Parathyroid adenoma (tissue), 2 donors: ENCODE results near the gene KIF26B.

Experiments
- H2AFZ ChIP-seq: fragments of 300-600 bp; sonication (generic); one replicate; pipeline ENCODE4 v1.7.0; 2017; ENCODE audit warnings: antibody characterized with exemption, mild to moderate bottlenecking
- H3K27ac ChIP-seq: fragments of 300-600 bp; sonication (generic); one replicate; pipeline ENCODE4 v1.7.0; 2017
- H3K27me3 ChIP-seq: fragments of 300-600 bp; sonication (generic); one replicate; pipeline ENCODE4 v1.7.0; 2017; ENCODE audit warnings: low read length; ENCODE audit not compliant: control insufficient read depth, insufficient read depth
- H3K36me3 ChIP-seq: fragments of 300-600 bp; sonication (generic); one replicate; pipeline ENCODE4 v1.7.0; 2017; ENCODE audit warnings: low read length; ENCODE audit not compliant: control insufficient read depth, insufficient read depth
- H3K4me1 ChIP-seq: fragments of 300-600 bp; sonication (generic); one replicate; pipeline ENCODE4 v1.7.0; 2017; ENCODE audit warnings: control low read depth
- H3K4me2 ChIP-seq: fragments of 300-600 bp; sonication (generic); one replicate; pipeline ENCODE4 v1.7.0; 2017; ENCODE audit warnings: low read length
- H3K4me3 ChIP-seq: fragments of 300-600 bp; sonication (generic); one replicate; pipeline ENCODE4 v1.7.0; 2017; ENCODE audit warnings: low read depth, low read length
- H3K79me2 ChIP-seq: fragments of 300-600 bp; sonication (generic); one replicate; pipeline ENCODE4 v1.7.0; 2017; ENCODE audit warnings: control low read depth
- H3K9ac ChIP-seq: fragments of 300-600 bp; sonication (generic); one replicate; pipeline ENCODE4 v1.7.0; 2017; ENCODE audit warnings: mild to moderate bottlenecking
- H3K9me3 ChIP-seq: fragments of 300-600 bp; sonication (generic); one replicate; pipeline ENCODE4 v1.7.0; 2017; ENCODE audit warnings: low read length; ENCODE audit not compliant: control insufficient read depth
- CTCF ChIP-seq: fragments of 300-600 bp; sonication (generic); IDR thresholded peaks from one replicate; pipeline ENCODE4 v1.7.0; 2017; ENCODE audit warnings: antibody characterized with exemption, mild to moderate bottlenecking
- donor health status: primary hyperparathyroidism.

KIF26B gene

GRCh38 chr1:245604979-245605378 lies 450.2 kb downstream of the KIF26B start:
- Histone ChIP-seq H3K9me3 (no peaks in the 10 kb centered on the region), H2AFZ (no peak overlapping the region), H3K4me2 (no peak overlapping the region), H3K27ac (no peak overlapping the region), H3K27me3 (no peaks in the 10 kb centered on the region), H3K4me1 (no peaks in the 10 kb centered on the region), H3K9ac (no peak overlapping the region), H3K36me3 (no peaks in the 10 kb centered on the region), H3K4me3 (no peak overlapping the region), H3K79me2 (no peaks in the 10 kb centered on the region)
- no peak for TF ChIP-seq CTCF

GRCh38 chr1:245605480-245606156 lies 450.8 kb downstream of the KIF26B start:
- Histone ChIP-seq H3K4me1 (no peaks in the 10 kb centered on the region), H3K4me2 (no peak overlapping the region), H3K27ac (no peak overlapping the region), H3K4me3 (no peak overlapping the region), H3K9me3 (no peaks in the 10 kb centered on the region), H3K27me3 (no peaks in the 10 kb centered on the region), H3K9ac (no peak overlapping the region), H3K36me3 (no peaks in the 10 kb centered on the region), H3K79me2 (no peaks in the 10 kb centered on the region), H2AFZ (no peak overlapping the region)
- TF ChIP-seq CTCF, result no peak

GRCh38 chr1:245606157-245606725 lies 451.5 kb downstream of the KIF26B start:
- no peaks in the 10 kb centered on the region for H3K9me3 ChIP-seq
- no peak overlapping the region for H3K27ac ChIP-seq
- H3K79me2 ChIP-seq, result no peaks in the 10 kb centered on the region
- no peaks in the 10 kb centered on the region for H3K27me3 ChIP-seq
- H3K9ac ChIP-seq, result no peak overlapping the region
- H2AFZ ChIP-seq, result no peak overlapping the region
- H3K4me1 ChIP-seq, result no peaks in the 10 kb centered on the region
- TF ChIP-seq CTCF, result no peak
- H3K36me3 ChIP-seq, result no peaks in the 10 kb centered on the region
- H3K4me3 ChIP-seq, result no peak overlapping the region
- H3K4me2 ChIP-seq, result no peak overlapping the region

GRCh38 chr1:245608271-245608670 lies 453.5 kb downstream of the KIF26B start:
- H2AFZ ChIP-seq, result no peak overlapping the region
- H3K4me2 ChIP-seq, result no peak overlapping the region
- no peaks in the 10 kb centered on the region for H3K4me1 ChIP-seq
- TF ChIP-seq CTCF, result no peak
- H3K79me2 ChIP-seq, result no peaks in the 10 kb centered on the region
- H3K27me3 ChIP-seq, result no peaks in the 10 kb centered on the region
- no peak overlapping the region for H3K9ac ChIP-seq
- no peak overlapping the region for H3K4me3 ChIP-seq
- H3K36me3 ChIP-seq, result no peaks in the 10 kb centered on the region
- H3K27ac ChIP-seq, result no peak overlapping the region
- no peaks in the 10 kb centered on the region for H3K9me3 ChIP-seq
